ENCODE measurements around the gene MRPS27. TPM values are rescaled to one million over a fixed set of nuclear protein-coding genes. Genes with fewer than 3 reads are reported as not detected.

MRPS27 gene
- total RNA-seq, 6 experiments from 2014 or later: 28.6 to 40.3 (median 36.0) TPM

- WGBS (ENCODE audit: insufficient coverage, low coverage, low lambda C conversion rate, missing lambda C conversion rate): 78% methylated on average over 1 of the region's 1 CpG
- H3K27me3 ChIP-seq: no peaks in the 10 kb centered on the region
- no peaks in the 10 kb centered on the region for H3K4me1 ChIP-seq
- H3K36me3 ChIP-seq: peaks cover 0 to 5% (median 2%) of the 10 kb centered on the region in 4 donors
- ATAC-seq (no peak), DNase-seq (no peak)
- H3K27ac ChIP-seq: no peak overlapping the region
- intact Hi-C loops (cut with DNase I): no loop called here
- no peaks in the 10 kb centered on the region for H3K9me3 ChIP-seq
- no peak overlapping the region for H3K4me3 ChIP-seq
- no peak for TF ChIP-seq CTCF (IDR thresholded peaks at IDR 0.05)
- TF ChIP-seq POLR2A (IDR thresholded peaks at IDR 0.05): no peak
Measured at GRCh38 chr5:72359886-72360285, 39.8 kb upstream of the MRPS27 start.

GRCh38 chr5:72358925-72359324 lies 38.9 kb upstream of the MRPS27 start:
- Histone ChIP-seq H3K36me3 (peaks cover 0 to 5% (median 2%) of the 10 kb centered on the region in 4 donors), H3K27me3 (no peaks in the 10 kb centered on the region), H3K27ac (no peak overlapping the region), H3K4me1 (no peaks in the 10 kb centered on the region), H3K9me3 (no peaks in the 10 kb centered on the region), H3K4me3 (no peak overlapping the region)
- TF ChIP-seq POLR2A (IDR thresholded peaks at IDR 0.05) (no peak), CTCF (IDR thresholded peaks at IDR 0.05) (no peak)
- no peak for ATAC-seq
- no peak for DNase-seq
- intact Hi-C loops (cut with DNase I): no loop called here

GRCh38 chr5:72356361-72356760 lies 36.3 kb upstream of the MRPS27 start:
- no peak overlapping the region for H3K27ac ChIP-seq
- no peaks in the 10 kb centered on the region for H3K4me1 ChIP-seq
- H3K36me3 ChIP-seq: peaks cover 0 to 5% (median 2%) of the 10 kb centered on the region in 4 donors
- H3K4me3 ChIP-seq: no peak overlapping the region
- H3K9me3 ChIP-seq: no peaks in the 10 kb centered on the region
- 85% methylated on average over 1 of the region's 1 CpG for WGBS (ENCODE audit: insufficient coverage, low coverage, low lambda C conversion rate, missing lambda C conversion rate)
- H3K27me3 ChIP-seq: no peaks in the 10 kb centered on the region
- DNase-seq (no peak), ATAC-seq (no peak)
- intact Hi-C loops (cut with DNase I): no loop called here
- no peak for TF ChIP-seq CTCF (IDR thresholded peaks at IDR 0.05)
- no peak for TF ChIP-seq POLR2A (IDR thresholded peaks at IDR 0.05)

GRCh38 chr5:72355706-72356299 lies 35.8 kb upstream of the MRPS27 start:
- no peaks in the 10 kb centered on the region for H3K9me3 ChIP-seq
- peaks cover 0 to 5% (median 2%) of the 10 kb centered on the region in 4 donors for H3K36me3 ChIP-seq
- DNase-seq (no peak), ATAC-seq (peak; percentile 61 to 78 (median 73))
- no peaks in the 10 kb centered on the region for H3K4me1 ChIP-seq
- H3K4me3 ChIP-seq: no peak overlapping the region
- TF ChIP-seq CTCF (IDR thresholded peaks at IDR 0.05) (peak in 3 of 4 donors; percentile 22 to 38 (median 37)), POLR2A (IDR thresholded peaks at IDR 0.05) (no peak)
- WGBS (ENCODE audit: insufficient coverage, low coverage, low lambda C conversion rate, missing lambda C conversion rate): 73% methylated on average over 5 of the region's 5 CpGs
- intact Hi-C loops (cut with DNase I): no loop called here
- no peak overlapping the region for H3K27ac ChIP-seq
- H3K27me3 ChIP-seq: no peaks in the 10 kb centered on the region

GRCh38 chr5:72353046-72353445 lies 33.0 kb upstream of the MRPS27 start:
- DNase-seq (no peak), ATAC-seq (no peak)
- TF ChIP-seq POLR2A (IDR thresholded peaks at IDR 0.05): no peak
- TF ChIP-seq CTCF (IDR thresholded peaks at IDR 0.05): no peak
- intact Hi-C loops (cut with DNase I): no loop called here
- no peak overlapping the region for H3K27ac ChIP-seq
- no peaks in the 10 kb centered on the region for H3K9me3 ChIP-seq
- no peaks in the 10 kb centered on the region for H3K27me3 ChIP-seq
- H3K4me3 ChIP-seq: no peak overlapping the region
- no peaks in the 10 kb centered on the region for H3K36me3 ChIP-seq
- no peaks in the 10 kb centered on the region for H3K4me1 ChIP-seq
